GM18508 (cell line): ENCODE measurements around the gene STK11IP.

Source experiments
- ATAC-seq: cut with Tn5 transposase; IDR thresholded peaks from one replicate; pipeline ENCODE4 v1.9.1; 2021; ENCODE audit warnings: moderate number of reproducible peaks; ENCODE audit not compliant: insufficient read depth, unreplicated experiment

Gene STK11IP, protein sequence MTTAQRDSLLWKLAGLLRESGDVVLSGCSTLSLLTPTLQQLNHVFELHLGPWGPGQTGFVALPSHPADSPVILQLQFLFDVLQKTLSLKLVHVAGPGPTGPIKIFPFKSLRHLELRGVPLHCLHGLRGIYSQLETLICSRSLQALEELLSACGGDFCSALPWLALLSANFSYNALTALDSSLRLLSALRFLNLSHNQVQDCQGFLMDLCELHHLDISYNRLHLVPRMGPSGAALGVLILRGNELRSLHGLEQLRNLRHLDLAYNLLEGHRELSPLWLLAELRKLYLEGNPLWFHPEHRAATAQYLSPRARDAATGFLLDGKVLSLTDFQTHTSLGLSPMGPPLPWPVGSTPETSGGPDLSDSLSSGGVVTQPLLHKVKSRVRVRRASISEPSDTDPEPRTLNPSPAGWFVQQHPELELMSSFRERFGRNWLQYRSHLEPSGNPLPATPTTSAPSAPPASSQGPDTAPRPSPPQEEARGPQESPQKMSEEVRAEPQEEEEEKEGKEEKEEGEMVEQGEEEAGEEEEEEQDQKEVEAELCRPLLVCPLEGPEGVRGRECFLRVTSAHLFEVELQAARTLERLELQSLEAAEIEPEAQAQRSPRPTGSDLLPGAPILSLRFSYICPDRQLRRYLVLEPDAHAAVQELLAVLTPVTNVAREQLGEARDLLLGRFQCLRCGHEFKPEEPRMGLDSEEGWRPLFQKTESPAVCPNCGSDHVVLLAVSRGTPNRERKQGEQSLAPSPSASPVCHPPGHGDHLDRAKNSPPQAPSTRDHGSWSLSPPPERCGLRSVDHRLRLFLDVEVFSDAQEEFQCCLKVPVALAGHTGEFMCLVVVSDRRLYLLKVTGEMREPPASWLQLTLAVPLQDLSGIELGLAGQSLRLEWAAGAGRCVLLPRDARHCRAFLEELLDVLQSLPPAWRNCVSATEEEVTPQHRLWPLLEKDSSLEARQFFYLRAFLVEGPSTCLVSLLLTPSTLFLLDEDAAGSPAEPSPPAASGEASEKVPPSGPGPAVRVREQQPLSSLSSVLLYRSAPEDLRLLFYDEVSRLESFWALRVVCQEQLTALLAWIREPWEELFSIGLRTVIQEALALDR

DNA sequence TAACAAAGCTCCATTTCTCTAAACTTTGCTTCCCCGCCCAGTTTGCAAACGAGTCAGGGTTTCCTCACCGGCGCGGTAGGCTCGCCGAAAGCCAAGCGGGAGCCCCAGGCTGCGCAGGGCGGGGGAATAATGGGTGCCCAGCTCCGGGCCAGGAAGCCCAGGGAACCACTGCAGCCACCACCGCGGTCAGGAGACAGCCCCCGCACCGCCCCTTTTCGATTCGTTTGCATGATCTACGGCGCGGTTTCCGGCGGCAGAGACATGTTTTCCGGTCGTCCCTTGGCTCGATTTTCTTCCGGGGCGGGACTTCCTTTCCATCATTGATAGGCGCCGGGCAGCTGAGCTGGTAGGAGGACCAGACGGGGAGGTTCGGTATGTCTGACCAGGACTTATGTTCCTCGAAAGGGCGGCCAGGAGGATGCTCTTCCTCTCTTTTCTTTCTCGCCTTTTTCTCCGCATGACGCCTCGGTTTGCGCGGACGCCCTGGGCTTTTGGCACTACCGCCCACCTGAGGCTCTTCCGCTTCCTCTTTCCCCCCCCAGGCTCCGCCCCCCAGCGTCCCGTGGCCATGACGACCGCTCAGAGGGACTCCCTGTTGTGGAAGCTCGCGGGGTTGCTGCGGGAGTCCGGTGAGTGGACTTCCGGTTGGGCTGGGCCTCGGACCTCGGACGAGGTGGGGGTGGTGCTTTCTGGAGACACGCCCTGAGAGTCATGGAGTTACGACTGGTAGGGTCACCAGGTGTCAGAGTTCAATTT lies at the start of gene STK11IP:
Gene STK11IP, plus strand, starts transcription at position 306 of the 756 bp plus-strand sequence. Its CDS starts 263 bp downstream, at position 569.
- peak; percentile 73 for ATAC-seq

DNA sequence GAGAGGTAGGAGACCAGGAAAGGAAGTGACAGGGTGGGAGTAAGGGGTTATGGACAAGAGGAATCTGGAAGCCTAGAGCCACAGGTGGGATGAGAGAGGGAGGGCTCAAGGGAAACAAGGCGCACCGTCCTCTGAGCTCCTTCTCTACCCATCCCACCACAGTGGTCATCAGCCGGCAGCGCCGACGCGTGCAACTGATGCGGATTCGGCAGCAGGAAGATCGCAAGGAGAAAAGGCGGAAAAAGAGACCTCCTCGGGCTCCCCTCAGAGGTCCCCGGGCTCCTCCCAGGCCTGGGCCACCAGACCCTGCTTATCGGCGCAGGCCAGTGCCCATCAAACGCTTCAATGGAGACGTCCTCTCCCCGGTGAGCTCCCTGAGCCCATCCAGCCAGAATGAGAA lies 48.7 kb upstream of the STK11IP start:
- ATAC-seq = no peak

DNA sequence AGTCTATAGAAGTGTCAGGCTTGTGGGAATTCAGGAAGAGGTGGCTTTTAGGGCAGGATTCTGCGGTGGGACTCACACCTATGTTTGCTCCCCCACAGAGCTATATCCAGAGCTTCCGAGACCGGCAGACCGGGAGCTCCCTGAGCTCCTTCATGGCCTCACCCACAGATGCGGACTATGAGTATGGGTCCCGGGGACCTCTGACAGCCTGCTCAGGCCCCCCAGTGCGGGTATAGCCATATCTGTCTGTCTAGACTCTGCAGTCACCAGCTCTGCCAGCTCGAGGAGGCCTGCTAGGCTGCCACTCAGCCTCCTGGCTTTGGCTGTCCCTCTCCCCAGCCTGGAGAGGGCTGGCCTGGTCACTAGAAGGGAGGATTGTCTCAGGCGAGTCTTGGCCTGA lies 48.0 kb upstream of the STK11IP start:
- no peak for ATAC-seq

DNA sequence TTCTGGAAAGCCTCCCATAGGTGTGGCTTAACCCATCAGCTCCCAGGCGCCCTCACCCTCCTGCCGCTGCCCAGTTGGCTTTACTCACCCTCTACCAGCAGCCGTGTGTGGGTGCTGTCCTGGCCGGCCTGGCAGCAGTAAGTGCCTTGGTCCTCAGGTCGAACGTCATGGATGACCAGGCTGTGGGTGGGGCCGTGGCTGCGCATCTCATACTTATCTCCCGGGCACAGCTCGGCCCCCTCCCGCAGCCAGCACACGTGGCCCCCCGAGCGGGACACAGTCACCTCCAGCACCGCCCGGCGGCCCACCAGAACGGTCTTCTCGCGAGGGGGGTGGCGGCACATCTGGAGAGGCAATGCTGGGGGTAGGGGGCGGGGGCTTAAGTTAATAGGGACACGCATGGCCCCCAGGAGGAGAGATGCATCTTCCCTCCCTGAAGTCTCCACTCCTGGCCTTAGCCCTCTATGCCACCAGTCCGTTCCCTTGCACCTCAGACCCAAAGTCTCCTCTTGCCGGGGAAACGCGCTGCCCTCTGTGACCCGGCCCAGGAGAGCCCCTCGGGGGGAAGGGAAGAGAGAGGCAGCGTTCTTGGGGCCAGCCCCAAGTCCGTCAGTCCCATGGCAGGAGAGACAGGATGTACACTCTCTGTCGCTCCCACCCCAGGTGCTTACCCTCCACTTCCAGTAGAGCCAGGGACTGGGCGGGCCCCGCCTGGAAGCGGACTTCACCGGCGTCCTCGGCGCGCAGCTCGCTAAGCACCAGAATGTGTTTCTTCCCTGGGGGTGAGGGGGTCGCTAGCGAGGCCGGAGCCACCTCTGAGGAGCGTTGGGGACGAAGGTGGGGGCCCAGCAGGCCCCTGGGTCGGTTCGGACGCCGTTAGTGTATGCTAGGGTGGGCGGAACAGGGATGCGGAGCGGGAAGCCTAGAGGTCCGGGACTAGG lies 45.9 kb upstream of the STK11IP start:
- ATAC-seq = peak; percentile 14

DNA sequence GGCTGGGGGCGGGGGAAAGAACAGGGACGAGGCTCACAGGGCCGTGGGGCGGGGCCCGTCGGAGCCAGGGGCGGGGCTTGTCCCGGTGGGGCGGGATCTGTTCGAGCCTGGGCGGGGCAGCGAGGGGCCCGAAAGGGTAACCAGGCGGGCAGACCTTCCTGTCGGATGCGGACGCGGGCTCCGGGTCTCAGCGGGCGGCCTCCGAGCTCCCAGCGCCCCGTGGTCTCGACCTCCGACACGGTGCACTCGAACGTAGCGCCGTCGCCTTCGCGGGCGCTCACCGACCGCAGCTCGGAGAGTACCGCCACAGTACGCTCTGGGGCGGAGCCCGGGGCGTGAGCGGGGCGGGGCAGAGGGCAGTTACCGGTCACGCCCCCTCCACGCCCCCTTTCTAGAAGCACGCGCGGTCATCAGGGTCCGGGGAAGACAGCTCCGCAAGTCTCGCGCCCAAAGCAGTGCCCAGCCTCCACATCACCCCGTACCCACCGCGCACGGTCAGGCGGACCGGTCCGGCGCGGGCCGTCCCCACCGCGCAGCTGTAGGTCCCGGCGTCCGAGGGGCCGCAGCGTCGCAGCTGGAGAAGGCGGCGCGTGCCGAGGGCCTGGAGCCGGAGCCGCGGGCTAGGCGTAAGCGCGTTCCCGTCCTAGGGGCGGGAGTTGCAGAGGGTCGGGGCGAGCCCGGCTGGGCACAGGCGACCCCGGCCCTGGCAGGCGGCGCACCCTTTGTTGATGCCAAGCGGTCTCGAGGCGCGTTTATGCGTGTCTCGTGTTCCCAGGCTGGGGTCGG lies 45.1 kb upstream of the STK11IP start:
- peak; percentile 66 for ATAC-seq

DNA sequence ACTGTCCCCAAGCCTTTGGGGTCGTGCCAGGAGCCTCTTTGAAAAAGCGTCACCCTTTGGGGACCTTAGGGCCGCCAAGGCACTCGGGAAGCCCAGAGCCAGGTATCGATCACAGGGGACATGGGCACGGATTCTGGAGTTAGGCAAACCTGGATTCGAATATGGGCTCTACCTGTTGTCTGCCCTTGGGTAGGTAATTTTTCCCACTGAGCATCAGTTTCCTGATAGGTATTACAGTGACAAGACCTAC lies 44.6 kb upstream of the STK11IP start:
- ATAC-seq = no peak

DNA sequence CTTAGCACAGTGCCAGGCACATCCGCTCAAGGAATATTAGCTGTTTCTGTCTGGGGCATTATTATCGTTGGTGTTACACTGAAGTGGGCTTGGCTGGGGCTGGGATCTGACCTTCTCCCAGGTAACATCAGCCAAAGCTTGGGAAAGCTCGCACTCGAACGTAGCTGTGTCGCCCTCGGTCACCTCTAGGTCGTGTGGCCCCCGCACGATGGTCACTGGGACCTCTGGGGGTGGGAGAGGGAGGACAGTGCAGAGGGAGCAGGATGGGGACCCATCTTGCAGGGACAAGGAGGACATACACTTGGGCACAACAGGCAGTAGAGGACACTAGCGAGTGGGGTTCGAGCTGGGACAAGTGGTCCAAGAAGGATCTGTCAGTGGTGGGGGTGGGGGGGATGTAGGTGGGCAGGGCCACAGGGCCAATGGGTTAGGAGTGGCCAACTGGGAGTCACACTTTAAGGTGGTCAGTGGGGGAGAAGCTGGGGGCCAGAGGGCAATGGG lies 44.1 kb upstream of the STK11IP start:
- ATAC-seq = no peak

DNA sequence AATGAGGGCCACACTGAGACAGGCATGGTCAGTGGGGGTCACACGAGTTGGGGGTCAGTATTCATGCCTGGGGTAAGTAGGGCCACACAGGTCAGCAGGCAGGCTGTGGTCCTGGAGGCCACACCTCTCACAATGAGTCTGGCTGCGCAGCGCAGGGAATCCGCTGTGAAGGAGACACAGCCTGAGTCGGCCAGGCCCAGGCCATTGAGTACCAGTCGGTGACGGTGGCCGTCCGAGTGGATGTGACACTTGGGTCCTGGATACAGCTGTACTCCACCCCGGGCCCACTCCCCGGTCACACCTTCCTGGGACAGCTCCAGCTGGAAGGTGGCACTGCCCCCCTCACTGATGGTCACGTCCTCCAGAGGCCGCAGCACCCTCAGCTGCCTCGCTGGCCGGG lies 43.3 kb upstream of the STK11IP start:
- no peak for ATAC-seq

DNA sequence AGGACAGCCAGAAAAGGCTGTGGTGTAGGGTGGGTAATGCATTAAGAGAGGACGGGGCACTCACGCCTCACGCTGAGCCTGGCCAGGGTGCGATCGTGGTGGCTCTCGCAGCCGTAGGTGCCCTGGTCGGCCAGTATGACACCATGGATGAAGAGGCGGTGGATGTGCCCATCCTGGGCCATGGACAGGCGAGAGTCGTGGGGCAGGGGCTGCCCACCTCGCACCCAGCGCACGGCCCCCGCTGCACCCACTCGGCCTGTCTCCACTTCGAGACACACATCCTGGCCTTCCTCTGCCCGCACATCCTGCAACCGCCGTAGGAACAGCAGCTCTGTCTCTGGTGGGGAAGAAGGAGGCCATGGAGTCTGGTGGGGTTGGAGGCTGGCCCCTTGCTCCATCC lies 41.7 kb upstream of the STK11IP start:
- ATAC-seq = no peak

DNA sequence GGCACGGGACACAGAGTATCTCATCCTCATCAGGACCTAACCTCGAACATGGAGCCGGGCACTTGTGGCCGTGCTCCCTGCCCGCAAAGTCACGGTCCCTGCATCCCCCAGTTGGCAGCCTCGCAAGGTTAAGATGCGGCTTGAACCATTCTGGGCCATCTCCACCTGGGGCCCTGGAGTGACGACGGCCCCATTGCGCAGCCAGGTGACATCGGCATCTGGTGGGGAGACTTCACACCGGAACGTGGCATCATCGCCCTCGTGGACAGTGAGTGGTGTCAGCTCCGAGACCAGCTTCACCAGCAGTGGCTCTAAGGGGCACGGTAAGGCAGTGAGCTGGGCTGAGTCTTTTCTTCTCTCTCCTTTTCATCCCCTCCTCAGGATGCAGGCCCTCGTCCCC lies 41.2 kb upstream of the STK11IP start:
- ATAC-seq = no peak

DNA sequence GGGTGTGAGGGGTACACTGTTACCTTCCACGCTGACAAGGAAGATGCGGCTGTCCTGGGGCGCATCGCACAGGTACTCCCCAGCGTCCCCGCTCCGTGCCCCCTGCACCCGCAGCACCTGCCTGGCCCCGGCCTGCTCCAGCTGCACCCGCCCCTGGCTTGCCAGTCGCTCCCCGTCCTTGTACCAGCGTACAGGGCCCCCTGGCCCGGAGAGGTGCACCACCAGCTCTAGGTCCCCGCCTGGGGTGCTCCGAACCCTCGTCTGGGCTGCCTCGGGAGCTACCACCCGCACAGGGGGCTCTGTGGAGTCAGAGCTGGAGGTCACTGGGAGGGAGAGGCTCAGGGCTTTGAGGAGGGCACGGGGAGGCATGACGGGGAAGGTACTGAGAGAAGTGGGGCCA lies 40.3 kb upstream of the STK11IP start:
- no peak for ATAC-seq

DNA sequence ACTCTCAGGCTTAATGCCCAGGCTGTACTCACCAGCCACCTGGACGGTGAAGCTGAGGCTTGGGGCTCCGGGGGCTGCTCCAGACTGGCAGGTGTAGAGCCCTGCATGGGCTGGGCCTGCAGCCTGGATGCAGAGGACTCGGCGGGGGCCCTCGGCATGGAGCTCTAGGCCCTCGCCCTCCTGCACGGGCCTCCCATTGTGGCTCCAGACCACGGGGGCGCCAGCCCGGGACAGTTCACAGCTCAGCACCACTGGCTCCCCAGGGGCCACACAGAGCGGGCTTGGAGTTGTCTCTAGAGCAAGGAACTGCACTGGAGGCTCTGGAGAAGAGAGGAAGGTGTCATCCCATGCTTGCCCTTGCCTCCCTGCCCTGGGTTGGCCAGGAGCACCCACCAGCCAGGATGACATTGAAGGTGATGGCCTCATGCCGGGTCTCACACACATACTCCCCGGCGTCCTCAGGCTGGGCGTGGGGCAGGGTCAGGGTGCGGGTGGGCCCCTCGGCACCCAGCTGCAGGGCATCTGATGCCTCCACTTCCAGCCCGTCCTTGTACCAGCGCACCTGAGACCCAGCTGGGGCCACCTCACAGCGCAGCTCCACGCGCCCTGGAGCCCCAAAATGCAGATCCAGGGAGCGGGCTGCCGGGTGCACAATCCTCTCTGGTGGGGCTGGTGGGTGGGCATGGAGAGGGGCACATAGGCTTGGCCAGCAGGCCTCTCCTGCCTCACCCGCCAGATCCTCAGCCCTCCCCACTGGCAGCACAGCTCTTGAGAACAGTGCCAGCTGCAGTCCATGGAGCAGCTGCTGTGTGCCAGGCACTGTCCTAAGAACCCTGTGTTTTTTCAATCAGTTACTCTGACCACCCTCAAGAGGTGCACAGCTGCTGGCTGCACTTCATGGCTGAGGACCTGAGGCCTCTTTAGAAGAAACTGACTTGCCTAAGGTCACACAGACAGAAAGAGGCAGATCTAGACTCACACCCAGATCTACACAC lies 39.6 kb upstream of the STK11IP start:
- ATAC-seq = no peak

DNA sequence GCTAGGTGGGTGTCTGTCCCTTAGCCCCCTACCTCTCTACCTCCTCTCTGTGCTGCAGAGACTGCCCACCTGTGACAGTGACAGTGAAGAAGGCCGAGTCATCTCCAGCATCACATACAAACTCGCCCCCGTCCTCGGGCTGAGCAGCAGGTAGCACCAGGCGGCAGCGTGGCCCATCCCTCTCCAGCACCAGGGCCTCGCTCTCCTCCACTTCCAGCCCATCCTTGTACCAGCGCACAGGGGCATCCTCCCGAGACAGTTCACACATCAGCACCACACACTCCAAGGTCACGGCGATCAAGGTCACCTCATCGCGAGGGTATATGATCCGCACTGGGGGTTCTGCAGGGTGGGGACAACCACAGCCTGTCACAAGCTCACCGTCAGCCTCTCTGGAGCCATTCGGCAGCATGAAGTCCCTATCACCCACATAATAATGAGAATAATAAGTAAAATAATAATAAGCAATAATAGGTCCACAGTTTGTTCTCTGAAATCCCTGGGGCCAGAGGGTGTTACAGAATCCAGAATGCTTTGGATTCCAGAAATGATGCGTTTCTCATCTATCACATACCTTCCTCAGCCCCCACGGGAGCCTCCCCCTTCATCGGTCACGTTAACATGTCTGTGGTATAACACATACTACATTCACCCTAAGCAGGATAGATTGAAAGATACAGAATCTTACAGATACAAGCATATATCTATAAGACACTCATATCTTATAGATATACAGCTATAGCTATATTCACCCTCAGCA lies 38.3 kb upstream of the STK11IP start:
- no peak for ATAC-seq

DNA sequence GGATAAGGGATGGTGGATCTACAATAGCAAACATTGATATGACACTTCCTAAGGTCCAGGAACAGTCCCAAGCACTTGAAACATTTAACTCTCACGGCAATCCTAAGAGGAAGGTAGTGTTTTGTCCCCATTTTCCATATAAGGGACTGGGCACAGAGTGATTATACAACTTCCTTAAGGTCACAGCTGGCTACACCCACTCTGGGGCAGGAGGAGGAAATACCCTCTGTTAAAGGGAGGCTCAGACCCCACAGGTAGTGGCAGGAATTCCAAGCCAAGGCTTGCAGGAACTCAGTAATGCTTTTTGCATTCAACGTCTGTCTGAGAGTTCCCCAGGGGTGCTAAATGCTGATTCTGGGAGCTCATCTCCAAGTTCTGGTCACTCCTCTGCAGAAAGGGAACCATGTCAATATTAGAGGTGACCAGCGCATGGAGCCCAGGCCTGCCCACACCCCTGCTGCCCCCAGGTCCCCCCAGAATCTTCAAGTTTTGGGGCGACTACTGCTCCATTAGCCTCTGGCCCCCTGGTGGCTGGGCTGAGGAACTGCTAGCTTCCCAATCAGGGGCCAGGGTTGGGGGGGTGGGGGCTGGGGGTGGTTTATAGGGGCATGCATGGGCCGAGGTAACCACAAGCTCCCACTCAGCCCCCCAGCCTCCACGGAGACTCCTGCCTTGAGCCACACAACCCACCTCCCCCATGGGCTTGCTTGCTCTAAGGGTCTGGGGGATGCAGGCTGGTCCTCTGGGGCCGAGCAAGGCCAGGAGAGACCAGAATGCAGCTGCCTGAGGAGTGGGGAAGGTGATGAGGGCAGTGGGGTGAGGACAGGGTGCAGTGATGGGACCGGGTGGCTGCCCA lies 37.4 kb upstream of the STK11IP start:
- no peak for ATAC-seq

DNA sequence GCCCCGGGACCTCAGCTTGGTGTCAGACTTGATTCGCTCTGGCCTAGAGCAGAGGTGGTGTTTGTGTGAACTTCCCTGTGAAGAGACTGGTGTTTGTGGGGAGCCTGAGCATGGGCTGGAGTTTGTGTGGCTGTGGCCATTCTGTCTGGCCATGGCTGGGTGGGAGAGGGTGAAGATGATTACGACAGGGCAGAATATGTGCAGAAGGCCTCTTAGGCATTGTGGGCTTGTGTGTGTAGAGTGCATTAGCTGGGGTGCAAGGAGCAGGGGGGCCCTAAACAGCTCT lies 36.8 kb upstream of the STK11IP start:
- ATAC-seq = no peak
